B cell (primary cell): ENCODE measurements around the gene COL19A1.

ENCODE experiments used
- EZH2 ChIP-seq: IDR thresholded peaks from 2 replicates; pipeline ENCODE4 v1.6.1; 2012; ENCODE audit warnings: borderline replicate concordance, low read depth, mild to moderate bottlenecking, moderate library complexity, low read length; ENCODE audit not compliant: insufficient read depth, poor library complexity, severe bottlenecking
- TF ChIP-seq, protein P1 (sequence below): fragments of 200-600 bp; IDR thresholded peaks from one replicate; pipeline ENCODE4 v1.8.0; 2022; ENCODE audit warnings: antibody characterized with exemption, mild to moderate bottlenecking

DNA sequence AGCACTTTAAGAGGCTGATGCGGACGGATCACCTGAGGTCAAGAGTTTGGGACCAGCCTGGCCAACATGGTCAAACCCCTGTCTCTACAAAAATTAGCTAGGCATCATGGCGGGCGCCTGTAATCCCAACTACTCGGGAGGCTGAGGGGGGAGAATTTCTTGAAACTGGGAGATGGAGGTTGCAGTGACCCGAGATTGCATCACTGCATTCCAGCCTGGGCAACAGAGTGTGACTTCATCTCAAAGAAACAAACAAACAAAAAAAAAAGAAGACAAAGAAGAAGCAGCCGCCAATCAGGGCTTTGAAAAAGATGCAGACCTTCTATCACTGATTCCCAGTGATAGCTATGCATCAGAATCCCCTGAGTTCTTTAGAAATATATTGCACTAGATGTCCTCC, 379.8 kb downstream of the COL19A1 start:
- TF ChIP-seq, protein P1, sequence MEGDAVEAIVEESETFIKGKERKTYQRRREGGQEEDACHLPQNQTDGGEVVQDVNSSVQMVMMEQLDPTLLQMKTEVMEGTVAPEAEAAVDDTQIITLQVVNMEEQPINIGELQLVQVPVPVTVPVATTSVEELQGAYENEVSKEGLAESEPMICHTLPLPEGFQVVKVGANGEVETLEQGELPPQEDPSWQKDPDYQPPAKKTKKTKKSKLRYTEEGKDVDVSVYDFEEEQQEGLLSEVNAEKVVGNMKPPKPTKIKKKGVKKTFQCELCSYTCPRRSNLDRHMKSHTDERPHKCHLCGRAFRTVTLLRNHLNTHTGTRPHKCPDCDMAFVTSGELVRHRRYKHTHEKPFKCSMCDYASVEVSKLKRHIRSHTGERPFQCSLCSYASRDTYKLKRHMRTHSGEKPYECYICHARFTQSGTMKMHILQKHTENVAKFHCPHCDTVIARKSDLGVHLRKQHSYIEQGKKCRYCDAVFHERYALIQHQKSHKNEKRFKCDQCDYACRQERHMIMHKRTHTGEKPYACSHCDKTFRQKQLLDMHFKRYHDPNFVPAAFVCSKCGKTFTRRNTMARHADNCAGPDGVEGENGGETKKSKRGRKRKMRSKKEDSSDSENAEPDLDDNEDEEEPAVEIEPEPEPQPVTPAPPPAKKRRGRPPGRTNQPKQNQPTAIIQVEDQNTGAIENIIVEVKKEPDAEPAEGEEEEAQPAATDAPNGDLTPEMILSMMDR = no peak
- TF ChIP-seq EZH2 = no peak
